ENCODE results near the gene FBXO38.

DNA sequence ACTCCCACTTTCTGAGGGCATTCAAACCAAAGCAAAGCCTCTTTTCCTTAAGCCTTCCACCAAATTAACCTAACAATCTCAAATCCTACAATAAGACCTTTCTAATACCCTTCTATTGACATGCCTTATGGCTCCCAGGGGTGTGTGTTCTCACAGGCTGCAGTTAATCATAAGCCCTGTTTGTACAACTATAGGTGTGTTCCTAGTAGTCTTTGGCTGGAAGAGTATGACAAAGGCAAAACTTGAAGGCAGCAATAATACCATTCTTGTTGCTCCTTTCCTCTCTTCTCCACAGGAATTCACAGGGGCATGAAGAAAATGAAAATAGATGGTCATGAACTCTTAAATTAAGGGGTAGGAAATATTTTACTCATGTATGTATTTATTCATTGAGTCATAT lies 10.9 kb upstream of the FBXO38 start:
- TF ChIP-seq RAD21 (IDR thresholded peaks at IDR 0.05; ENCODE audit: low read depth), result no peak
- TF ChIP-seq, protein P1, sequence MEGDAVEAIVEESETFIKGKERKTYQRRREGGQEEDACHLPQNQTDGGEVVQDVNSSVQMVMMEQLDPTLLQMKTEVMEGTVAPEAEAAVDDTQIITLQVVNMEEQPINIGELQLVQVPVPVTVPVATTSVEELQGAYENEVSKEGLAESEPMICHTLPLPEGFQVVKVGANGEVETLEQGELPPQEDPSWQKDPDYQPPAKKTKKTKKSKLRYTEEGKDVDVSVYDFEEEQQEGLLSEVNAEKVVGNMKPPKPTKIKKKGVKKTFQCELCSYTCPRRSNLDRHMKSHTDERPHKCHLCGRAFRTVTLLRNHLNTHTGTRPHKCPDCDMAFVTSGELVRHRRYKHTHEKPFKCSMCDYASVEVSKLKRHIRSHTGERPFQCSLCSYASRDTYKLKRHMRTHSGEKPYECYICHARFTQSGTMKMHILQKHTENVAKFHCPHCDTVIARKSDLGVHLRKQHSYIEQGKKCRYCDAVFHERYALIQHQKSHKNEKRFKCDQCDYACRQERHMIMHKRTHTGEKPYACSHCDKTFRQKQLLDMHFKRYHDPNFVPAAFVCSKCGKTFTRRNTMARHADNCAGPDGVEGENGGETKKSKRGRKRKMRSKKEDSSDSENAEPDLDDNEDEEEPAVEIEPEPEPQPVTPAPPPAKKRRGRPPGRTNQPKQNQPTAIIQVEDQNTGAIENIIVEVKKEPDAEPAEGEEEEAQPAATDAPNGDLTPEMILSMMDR (IDR thresholded peaks at IDR 0.05 in 2 of 3, conservative IDR thresholded peaks at IDR 0.05 in 1 of 3; ENCODE audit: borderline replicate concordance in 1 of 3, insufficient read depth in 1 of 3, low read depth in 2 of 3, low read length in 2 of 3), result no peak

All from HCT116 (cell line).